NCI-H2107 treated with DMSO at 0.1 percent for 48 hours (cell line): ENCODE measurements around the gene RFX3.
"Not testable (repeated sequence)": the region's sequence is repeated elsewhere in the genome, so short reads cannot be mapped to it uniquely, and the experiment has no call there.

Experiments
- DNase-seq: peaks from one replicate; lab custom pipeline; 2025; ENCODE audit not compliant: unreplicated experiment; lab: John Stamatoyannopoulos, UW

Gene RFX3

DNA sequence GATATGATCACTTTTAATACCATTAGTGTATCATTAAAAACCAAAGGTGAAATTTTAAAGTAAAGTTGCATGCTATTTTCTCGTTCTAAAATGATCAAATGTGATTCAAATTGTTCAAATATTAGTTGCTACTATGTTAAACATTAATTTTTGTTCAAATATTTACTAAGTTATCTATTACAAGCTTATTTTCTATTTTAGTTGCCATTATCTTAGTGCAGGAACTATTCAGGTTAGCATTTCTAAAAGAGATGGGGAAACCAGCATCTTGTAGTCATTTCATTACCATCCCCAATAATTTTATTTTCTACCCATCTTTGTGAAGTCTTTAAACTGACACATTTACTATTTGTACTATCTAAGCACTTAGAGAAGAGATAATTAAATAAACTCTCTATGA is 166.0 kb downstream of the RFX3 start:
- no peak for DNase-seq

DNA sequence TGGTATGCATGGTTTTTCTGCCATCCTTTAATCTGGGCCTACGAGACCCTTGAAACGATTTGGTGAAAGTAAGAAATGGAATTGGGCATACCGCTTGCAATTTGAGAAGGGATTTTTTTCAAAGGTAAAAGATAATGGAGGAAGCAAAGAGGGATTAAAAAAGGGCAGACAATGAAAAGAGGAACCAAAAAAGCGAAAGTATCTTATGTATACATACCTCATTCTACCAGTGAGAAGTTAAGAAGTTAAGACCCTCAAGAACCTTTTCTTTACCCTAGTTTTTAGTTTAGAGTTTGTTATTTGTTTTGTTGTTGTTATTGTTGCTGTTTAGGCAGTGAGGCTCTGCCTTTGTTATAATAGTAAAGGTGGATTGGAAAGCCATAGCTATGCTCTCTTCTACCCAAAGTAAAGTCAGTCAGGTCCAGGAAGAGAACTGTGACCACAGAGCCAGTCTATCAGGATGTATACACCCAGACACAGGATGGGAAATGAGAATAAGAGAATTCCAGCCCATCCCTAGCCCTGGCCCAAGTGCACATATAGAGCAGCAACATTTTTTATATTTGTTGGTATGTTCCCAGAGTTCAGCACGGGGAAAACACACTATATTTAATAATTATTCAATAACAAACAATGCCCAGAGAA is 166.6 kb downstream of the RFX3 start:
- no peak for DNase-seq

DNA sequence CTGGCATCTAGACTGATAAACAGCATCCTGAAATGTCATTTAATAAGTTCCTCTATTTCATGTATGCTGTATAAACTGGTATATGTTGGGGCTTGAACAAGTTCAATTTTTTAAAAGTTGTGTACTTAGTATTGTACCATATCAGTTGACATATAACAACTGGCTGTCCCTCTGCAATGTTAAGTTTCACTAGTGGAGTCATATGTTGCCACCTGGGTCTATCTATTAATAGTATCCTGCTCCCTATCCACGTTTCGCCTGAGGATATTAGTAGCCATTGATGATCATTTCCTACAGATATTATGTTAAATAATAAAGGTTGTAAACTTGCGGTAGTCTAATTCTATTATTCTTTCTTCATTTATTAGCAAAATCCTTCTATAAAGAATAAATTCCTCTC is 177.6 kb downstream of the RFX3 start:
- DNase-seq: no peak

DNA sequence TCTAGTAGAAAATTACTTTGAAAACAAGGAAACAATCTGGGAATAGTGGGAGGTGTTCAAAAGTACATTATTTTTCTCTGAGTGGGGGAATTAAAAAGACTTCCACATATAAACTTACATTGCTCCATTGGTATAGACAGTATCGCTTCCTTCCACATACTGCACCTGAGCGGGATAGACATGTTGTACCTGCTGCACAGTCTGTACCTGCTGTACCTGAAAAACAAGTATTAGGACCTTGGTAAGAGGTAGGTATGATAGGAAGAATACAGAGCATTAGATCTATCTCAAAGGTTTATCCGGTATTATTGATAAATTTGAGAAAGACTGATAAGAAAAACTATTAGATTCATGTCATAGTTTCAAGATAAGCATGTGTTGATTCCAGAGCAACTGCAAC is 179.3 kb downstream of the RFX3 start:
- no peak for DNase-seq

DNA sequence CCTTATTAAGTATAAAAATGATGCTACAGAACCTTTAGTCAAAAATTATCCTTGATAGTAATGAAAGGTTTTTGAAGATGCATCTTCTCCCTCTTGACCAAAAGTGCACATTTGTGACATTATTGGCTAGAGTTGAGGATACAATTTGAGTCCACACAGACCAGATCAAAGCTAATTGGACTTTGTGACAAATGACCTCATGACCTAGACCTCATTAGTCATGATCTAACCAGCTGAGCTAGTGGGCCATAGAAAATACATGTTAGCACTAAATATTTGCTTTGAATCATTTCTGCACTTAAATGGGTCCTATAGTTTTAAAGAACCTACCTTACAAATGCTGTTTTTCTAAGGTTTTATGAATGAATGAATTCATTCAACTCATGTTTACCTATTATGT is 182.1 kb downstream of the RFX3 start:
- DNase-seq: no peak

DNA sequence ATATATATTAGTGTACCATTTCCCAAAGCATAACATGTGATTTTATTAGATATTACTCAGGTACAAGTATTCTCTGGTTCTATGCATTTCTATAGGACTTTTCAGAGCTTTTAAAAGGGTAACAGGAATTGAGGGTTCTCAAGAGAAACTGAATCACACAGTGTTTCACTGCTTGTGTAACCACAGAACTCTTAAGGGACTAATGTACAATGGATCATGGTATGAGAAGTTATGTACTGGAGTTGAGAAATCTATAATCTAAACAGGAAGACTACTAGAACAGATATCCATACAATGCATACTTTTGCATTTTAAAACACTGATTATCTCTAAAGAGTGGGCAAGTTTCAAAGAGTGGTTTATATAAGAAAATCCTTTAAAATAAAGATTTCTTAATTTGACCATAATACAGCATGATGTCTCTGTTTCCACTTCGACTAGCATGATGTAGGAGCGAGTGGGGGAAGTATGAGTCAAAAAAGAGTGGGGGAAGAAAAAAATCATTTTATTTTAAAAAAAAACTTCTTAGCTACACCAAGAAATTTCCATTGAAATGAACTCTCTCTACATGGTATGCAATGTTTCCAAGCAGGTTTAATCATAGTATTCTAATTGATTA is 183.5 kb downstream of the RFX3 start:
- DNase-seq: no peak

DNA sequence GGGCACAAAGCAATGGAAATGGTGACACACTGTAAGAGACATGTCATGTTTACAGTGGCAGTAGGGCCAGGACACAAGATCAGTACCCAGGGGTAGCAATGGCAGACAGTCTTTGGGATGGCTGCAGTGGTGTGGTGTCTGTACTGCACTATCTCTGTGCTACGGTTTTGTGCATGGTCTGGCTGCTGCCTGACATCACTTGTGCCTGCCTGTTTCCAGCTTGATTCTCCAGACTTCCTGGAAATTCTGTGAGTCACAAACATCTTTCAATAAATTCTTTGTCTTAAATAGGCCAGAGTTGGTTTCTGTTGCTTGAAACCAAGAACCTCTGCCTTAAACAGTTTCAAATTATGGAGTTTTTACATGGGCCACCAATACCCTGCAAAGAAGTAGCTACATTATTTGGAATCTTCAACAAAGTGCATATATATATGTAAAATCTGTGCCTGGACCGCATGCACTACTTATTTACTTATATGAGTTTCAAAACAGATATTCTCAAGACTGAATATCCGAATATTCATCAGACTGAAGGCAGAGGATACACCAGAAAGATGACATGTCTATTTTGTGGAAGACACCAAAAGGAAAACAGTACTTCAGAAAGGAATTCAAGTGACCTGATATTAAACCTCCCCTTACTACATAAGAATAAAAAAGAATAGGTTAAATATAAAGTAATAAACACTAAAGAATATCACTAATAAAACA is 188.1 kb downstream of the RFX3 start:
- no peak for DNase-seq

DNA sequence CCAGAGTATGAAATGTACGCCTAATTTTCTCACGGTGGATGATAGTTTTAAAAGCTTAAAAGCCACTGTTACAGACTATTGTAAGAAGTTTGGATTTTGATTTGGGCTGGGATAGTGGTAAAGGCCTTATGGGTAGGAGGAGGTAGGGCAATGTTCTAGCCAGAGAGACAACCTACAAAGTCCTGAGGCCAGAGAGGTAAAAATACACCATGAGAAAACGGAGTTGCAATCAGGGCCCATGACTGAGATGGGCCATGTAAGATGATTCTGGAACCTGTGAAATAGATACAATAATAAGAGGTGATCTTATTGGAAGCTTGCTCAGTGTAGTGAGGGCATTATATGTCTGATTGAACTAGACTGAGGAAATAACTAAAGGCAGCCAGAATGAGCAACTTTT is 188.8 kb downstream of the RFX3 start:
- no peak for DNase-seq

DNA sequence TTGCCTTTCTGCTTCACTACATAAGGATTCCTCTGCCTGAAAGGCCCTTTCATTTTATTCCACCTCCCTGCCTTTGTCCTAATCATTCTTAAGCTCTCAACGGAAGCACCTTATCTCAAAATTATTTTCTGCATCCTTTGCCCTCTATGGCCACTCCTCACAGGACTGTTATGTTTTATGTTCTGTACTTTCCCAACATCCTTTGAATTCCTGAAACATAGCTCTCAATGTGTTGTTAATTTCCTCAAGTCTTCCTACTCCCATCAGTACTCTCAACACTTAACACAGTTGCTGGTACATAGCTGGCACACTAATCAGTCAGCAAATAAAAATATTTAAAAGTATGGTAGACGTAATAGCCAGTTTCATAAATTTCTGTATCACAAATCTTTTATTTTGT is 193.0 kb downstream of the RFX3 start:
- no peak for DNase-seq

DNA sequence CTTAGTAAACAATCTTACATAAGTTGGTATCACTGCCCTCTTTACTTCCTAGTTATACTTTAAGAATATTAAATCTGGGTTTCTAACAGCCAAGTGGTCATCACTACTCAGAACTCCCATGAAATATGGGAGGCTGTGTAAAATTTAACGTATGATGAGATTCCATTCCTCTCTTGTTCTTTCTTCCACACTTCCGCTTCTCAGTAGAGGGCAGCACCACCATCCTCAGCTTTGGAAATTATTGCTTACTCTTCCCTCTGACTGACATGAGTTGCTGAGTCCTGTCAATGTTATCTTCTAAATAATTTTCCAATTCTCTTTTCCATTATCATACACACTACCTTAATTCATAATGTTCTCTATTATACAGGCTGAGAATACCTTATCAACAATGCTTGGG is 194.0 kb downstream of the RFX3 start:
- DNase-seq: no peak

DNA sequence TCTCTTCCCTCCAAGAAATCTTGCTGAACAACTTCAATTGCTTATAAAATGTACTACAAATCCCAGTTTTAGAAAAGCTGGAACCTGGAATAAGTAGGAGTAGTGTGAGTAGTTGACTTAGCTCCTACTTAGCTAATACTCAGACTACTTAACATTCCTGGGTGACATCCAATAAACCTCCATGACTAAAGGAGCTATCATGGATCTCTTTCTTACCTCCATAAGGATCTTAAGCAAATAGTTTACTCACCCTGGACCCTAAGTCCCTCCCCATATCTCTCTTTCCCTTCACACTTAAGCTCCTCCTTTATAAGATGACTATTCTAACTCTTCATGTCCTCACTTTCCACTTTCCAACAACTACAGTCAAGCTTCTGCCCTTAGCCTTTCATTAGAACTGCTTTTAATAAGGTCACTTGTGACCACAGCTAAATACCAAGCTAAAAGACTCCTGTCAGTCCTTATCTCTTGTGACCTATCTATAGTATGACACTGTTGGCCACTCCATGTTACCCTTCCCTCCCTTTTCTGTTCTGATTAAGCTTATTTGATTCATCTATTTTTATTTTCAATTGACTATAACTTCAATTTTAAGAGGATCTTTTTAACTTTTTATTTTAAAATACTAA is 194.9 kb downstream of the RFX3 start:
- no peak for DNase-seq

DNA sequence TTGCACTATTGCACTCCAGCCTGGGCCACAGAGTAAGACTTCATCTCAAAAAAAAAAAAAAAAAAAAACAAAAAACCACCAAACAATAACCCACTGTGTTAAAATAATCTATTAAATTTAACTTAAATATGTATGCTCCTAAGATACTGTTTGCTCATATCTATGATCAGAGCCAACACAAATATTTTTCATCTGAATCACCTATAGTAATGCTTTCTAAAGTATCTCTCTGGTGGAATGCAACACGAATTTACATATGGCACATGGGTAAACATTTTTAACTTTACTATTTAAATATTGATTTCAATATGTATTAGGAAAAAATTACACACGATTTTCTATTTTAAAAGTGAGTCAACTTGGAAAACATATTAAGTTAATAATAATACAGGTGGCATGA is 196.4 kb downstream of the RFX3 start:
- DNase-seq: no peak

DNA sequence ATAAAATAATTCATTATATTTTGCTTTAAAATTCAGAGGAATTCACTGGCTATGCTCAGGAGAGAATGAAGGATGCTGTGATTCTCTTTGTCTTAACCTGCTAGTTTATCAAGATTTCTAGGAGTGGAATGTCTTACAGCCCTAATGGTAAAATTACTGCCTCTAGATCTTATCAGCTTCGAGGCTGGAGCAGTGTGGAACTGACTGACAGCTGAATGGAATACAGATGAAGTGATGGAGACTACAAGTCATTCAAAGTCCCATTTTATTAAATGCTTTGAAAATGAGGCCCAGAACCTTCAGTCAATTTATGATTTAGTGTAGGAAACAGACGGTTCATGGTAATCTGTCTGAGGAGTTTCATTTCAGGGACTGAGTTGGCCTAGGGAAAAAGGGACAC is 202.1 kb downstream of the RFX3 start:
- no peak for DNase-seq

DNA sequence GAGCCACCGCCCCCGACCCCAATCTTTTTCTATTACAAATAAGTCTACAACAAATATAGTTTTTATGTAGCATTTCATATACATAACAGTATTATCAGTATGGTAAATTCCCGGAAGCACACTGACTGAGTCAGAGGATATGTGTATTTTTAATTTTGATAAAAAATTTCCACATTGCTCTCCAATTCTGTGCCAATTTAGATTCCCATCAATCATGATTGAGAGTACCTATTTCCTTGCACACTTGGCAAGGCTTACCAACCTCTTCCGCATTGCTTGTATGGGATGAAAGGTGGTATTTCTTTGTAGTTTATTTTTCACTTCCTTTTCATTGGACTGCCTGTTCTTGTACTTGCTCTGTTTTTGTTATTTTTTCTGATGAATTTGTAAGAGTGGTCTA is 204.6 kb downstream of the RFX3 start:
- no peak for DNase-seq

DNA sequence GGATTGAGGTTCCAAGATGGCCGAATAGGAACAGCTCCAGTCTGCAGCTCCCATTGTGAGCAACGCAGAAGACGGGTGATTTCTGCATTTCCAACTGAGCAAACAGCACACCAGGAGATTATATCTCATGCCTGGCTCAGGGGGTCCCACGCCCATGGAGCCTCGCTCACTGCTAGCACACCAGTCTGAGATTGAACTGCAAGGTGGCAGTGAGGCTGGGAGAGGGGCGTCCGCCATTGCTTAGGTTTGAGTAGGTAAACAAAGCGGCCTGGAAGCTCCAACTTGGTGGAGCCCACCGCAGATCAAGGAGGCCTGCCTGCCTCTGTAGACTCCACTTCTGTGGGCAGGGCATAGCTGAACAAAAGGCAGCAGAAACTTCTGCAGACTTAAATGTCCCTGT is 213.2 kb downstream of the RFX3 start:
- DNase-seq: not testable (repeated sequence)

DNA sequence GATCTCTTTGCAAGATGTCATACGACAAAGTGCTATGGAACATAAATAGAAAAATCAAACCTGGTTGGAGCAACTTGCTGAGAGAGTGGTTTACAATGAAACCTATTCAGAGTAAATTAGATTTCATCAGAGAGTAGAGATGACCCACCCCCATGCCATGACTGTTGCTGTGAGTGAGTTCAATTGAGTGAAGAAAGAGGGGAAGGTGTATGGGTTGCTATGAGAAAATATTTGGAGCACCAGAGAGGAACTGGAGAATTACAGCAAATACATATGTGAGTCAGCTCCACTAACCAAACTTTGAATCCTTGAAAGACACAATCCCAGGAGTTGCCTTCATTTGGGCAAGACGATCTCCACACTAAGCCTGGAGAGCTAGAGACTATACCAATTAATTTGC is 217.2 kb downstream of the RFX3 start:
- no peak for DNase-seq

DNA sequence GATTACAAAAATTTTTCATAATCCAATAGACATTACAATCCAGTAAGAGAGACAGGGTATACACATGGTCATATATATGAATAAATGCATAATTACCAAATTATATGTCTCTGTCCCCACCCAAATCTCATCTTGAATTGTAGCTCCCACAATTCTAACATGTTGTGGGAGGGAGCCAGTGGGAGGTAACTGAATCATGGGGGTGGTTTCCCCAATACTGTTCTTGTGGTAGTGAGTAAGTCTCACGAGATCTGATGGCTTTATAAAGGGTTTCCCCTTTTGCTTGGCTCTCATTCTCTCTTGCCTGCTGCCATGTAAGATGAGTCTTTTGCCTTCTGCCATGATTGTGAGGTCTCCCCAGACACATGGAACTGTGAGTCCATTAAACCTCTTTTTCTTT is 221.4 kb downstream of the RFX3 start:
- not testable (repeated sequence) for DNase-seq

DNA sequence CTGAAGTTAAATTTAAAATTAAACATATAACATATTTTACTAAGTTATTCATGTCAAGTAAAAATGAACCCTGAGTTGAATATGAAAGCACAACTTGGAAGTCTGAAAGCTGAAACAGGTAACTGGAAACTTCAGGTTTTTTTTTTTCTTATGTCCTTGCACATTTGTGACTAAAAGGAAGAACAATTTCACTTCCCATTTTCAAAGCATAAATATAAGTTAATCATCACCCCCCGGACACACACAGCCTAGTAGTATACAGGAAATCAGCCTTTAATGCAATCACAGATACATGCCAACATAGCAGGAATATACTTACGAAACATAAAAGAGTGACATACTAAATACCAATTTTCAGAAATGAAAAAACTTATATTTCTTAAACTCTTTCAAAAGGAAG is 225.9 kb downstream of the RFX3 start:
- DNase-seq: no peak

DNA sequence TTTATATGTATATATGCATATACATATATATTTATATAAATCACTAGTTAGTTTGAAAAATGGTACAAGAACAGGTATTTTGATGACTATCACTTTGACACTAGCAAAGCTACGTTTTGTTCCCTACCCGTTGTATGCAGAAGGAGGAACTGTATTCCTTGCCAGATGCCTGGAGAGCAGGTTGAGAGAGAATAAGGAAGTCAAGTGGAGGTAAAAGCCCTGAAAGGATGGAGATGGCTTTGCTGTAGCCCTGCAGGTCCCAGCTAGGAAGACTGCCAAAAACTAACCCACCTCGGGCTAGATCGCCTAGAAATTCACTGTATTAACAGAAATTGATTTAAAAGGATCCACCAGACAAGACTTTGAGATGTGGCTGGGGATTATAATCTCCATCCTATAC is 229.3 kb downstream of the RFX3 start:
- DNase-seq: no peak

DNA sequence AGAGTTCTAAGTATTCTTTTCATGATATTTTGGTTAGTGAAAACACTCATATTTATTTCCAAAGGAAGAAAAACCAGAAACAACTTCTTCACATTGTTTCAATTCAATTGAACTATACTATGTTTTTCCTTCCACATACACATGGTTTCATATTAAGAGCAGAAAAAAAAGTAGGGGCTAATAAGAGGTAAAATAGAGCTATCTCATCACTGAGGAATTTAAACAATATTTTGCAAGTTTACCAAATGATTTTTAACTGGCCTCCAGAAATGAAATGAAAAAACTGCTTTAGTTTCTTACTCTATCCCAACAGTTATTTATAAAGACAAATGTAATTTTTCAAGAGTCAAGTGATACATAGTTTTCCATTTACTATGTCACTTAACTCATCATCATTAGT is 233.5 kb downstream of the RFX3 start:
- DNase-seq: no peak

DNA sequence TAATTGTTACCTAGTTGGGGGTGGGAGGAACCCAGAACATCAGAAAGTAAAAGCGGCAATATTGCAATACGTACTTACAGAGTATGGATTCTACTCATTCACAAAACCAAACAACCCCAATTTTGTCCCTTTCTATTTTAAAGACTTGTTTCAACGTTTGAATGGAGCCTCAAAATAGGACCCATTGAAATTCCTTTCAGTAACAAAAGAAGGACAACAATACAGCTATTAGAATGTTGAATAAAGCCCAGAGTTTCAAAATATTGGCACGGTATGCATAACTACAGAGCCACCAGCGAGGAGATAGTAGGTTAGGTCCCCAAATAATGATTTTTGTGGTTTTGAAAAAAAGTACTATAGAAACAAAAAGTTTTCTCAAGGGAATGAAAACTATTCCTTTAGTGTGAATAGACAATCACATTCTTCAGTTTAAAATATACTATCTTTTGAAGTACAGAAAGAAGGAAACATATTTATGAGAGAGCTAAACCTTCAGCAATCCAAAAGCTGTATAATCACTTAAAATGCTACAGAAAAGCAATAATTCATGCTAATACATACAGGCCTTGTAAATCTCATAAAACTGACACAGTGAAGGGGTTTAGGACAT is 235.5 kb downstream of the RFX3 start:
- DNase-seq: no peak

DNA sequence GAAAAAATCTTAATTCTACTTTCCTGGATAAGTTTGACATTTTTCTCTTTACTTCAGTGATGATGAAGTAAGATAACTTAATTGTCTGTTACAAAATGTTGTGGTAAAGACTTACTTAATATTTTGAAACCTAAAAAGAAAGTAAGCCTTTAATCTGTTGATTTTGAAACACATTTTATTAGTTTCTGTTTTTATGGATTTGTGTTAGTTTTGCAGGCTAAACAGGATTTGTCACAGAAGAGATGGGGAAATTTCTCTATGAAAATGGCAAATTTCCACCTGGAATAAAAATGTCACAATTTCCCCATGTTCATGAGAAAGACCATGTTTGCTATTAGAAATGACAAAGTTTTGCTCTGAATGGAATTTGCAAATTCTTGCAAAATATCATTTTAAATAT is 237.1 kb downstream of the RFX3 start:
- DNase-seq: no peak
